HG03571 (cell line): ENCODE measurements around the gene PPA2.
"Not testable (repeated sequence)": the region's sequence is repeated elsewhere in the genome, so short reads cannot be mapped to it uniquely, and the experiment has no call there.

Source experiments
- ATAC-seq: cut with Tn5 transposase; IDR thresholded peaks from one replicate; pipeline ENCODE4 v1.9.1; 2021; ENCODE audit not compliant: unreplicated experiment

The PPA2 gene

GRCh38 chr4:105473324-105474098 lies at the start of gene PPA2:
Gene PPA2, minus strand, starts transcription at chr4:105474062. Its CDS starts 12 bp downstream, at chr4:105474050.
- peak; percentile 88 for ATAC-seq

- no peak for ATAC-seq
Observed at GRCh38 chr4:105520819-105521790, 47.2 kb upstream of the PPA2 start.

GRCh38 chr4:105510245-105510644 lies 36.4 kb upstream of the PPA2 start:
- ATAC-seq, result no peak

GRCh38 chr4:105509714-105510113 lies 35.9 kb upstream of the PPA2 start:
- peak; percentile 21 for ATAC-seq

GRCh38 chr4:105509291-105509690 lies 35.4 kb upstream of the PPA2 start:
- peak; percentile 99 for ATAC-seq

GRCh38 chr4:105504744-105505143 lies 30.9 kb upstream of the PPA2 start:
- ATAC-seq, result no peak

GRCh38 chr4:105503484-105503883 lies 29.6 kb upstream of the PPA2 start:
- no peak for ATAC-seq

- ATAC-seq, result no peak
Observed at GRCh38 chr4:105496899-105497298, 23.0 kb upstream of the PPA2 start.

- no peak for ATAC-seq
Observed at GRCh38 chr4:105495667-105496066, 21.8 kb upstream of the PPA2 start.

- ATAC-seq, result peak; percentile 71
Observed at GRCh38 chr4:105490523-105490922, 16.7 kb upstream of the PPA2 start.

GRCh38 chr4:105483840-105484239 lies 10.0 kb upstream of the PPA2 start:
- no peak for ATAC-seq

GRCh38 chr4:105474099-105474518 lies 247 bp upstream of the PPA2 start:
- ATAC-seq, result no peak

- peak; percentile 1 for ATAC-seq
Observed at GRCh38 chr4:105472871-105473323, 965 bp downstream of the PPA2 start.

GRCh38 chr4:105471566-105472176 lies 2.2 kb downstream of the PPA2 start:
- ATAC-seq, result peak; percentile 30

GRCh38 chr4:105470766-105471165 lies 3.1 kb downstream of the PPA2 start:
- no peak for ATAC-seq

- ATAC-seq, result no peak
Observed at GRCh38 chr4:105469736-105470135, 4.1 kb downstream of the PPA2 start.

- no peak for ATAC-seq
Observed at GRCh38 chr4:105466580-105466979, 7.3 kb downstream of the PPA2 start.

- ATAC-seq, result not testable (repeated sequence)
Observed at GRCh38 chr4:105464563-105464962, 9.3 kb downstream of the PPA2 start.

- no peak for ATAC-seq
Observed at GRCh38 chr4:105462576-105462975, 11.3 kb downstream of the PPA2 start.

- ATAC-seq, result no peak
Observed at GRCh38 chr4:105461621-105462382, 12.1 kb downstream of the PPA2 start.
